ENCODE data around the gene WNT7B. TPM values are rescaled to one million over a fixed set of nuclear protein-coding genes. Genes with fewer than 3 reads are reported as not detected.

Gene WNT7B
- total RNA-seq, 1 experiment from 2014 or later: not detected

DNA sequence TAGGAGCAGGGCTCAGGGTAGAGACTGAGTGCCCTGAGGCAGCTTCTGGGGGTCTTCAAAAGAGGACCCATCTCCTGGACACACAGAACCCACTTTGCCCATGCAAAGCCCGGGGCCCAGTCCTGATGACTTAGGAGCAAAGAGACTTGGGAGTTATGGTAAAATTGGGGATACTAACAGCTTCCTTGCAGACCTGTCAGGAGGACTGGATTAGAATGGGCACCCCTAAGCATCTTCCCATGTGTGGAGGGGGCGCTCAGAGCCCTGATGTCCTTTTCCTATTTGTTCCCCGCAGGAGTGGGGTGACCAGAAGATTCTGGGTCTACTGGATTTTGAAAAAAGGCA, 100.0 kb downstream of the WNT7B start:
- peaks cover 17% of the 10 kb centered on the region for H3K27me3 ChIP-seq (replicated peaks; ENCODE audit: insufficient read depth, low read depth, low read length, poor library complexity)
- peaks cover 14% of the 10 kb centered on the region for H3K9me3 ChIP-seq (ENCODE audit: low read depth, low read length, poor library complexity, severe bottlenecking)
- DNase-seq (ENCODE audit: low spot score): no peak
- no peaks in the 10 kb centered on the region for H3K4me1 ChIP-seq (ENCODE audit: insufficient read depth, low read length, poor library complexity, severe bottlenecking)
- H3K27ac ChIP-seq (ENCODE audit: low read depth, low read length, poor library complexity, severe bottlenecking): no peak overlapping the region
- BruUV-seq (replicated peaks): no TSS peak
- CTCF ChIA-PET: no interaction called here
- intact Hi-C loops (cut with micrococcal nuclease; ENCODE audit: unreplicated experiment): no loop called here
- TF ChIP-seq, protein P1, sequence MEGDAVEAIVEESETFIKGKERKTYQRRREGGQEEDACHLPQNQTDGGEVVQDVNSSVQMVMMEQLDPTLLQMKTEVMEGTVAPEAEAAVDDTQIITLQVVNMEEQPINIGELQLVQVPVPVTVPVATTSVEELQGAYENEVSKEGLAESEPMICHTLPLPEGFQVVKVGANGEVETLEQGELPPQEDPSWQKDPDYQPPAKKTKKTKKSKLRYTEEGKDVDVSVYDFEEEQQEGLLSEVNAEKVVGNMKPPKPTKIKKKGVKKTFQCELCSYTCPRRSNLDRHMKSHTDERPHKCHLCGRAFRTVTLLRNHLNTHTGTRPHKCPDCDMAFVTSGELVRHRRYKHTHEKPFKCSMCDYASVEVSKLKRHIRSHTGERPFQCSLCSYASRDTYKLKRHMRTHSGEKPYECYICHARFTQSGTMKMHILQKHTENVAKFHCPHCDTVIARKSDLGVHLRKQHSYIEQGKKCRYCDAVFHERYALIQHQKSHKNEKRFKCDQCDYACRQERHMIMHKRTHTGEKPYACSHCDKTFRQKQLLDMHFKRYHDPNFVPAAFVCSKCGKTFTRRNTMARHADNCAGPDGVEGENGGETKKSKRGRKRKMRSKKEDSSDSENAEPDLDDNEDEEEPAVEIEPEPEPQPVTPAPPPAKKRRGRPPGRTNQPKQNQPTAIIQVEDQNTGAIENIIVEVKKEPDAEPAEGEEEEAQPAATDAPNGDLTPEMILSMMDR (conservative IDR thresholded peaks at IDR 0.05; ENCODE audit: low read depth, low read length): no peak
- TF ChIP-seq EZH2 (IDR thresholded peaks at IDR 0.05; ENCODE audit: borderline replicate concordance, low read depth, low read length, poor library complexity, severe bottlenecking): no peak
- H3K4me3 ChIP-seq (ENCODE audit: low read depth, low read length, poor library complexity, severe bottlenecking): no peak overlapping the region
- no peaks in the 10 kb centered on the region for H3K36me3 ChIP-seq (ENCODE audit: insufficient read depth, low read length, poor library complexity, severe bottlenecking)
- POLR2A ChIA-PET (ENCODE audit: low non-redundant PET): no interaction called here

DNA sequence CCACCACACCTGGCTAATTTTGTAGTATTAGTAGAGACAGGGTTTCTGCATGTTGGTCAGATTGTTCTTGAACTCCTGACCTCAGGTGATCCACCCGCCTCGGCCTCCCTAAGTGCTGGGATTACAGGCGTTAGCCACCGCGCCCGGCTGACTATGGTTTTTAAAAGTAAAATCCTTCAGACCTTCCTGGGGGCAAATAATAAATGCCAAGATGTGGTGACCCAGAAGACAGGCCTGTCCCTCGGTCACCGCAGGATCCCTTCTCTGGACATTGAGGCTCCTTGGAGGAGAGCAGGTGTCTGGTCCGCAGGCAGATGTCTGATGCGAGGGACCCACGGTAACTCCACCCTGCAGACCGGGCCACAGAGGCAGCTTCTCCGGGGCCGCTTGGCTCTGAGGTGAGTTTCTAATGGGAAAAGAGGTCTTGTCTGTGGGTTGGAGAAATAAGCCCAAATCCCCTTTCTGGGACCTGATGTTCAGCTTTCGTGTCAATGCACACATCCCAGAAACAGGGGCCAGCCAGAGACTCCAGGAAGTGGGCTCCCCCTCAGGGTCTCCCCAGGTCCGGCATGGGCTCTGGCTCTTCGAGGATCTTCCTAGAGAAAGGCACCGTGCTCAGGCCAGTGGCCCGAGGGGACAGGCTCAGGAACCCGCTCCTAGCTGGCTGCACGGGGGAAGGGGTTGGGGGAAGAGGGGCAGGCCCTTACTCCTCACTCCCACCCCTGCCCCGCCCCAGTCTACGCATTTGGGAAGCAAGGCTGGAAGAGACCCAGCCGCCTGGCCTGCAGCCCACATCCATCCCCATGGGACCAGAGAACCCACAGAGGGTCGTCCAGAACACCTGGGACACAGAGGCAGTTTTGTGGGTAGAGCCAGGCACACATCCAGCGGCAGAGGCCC, 100.6 kb downstream of the WNT7B start:
- Histone ChIP-seq H3K9me3 (ENCODE audit: low read depth, low read length, poor library complexity, severe bottlenecking) (peaks cover 14% of the 10 kb centered on the region), H3K4me1 (ENCODE audit: insufficient read depth, low read length, poor library complexity, severe bottlenecking) (no peaks in the 10 kb centered on the region), H3K36me3 (ENCODE audit: insufficient read depth, low read length, poor library complexity, severe bottlenecking) (no peaks in the 10 kb centered on the region), H3K27me3 (replicated peaks; ENCODE audit: insufficient read depth, low read depth, low read length, poor library complexity) (peaks cover 15% of the 10 kb centered on the region), H3K27ac (ENCODE audit: low read depth, low read length, poor library complexity, severe bottlenecking) (no peak overlapping the region), H3K4me3 (ENCODE audit: low read depth, low read length, poor library complexity, severe bottlenecking) (no peak overlapping the region)
- ChIA-PET POLR2A (ENCODE audit: low non-redundant PET) (interaction anchor here (0.6 kb wide), 1 partner anchor 1974 kb away, joined by 3 read pairs; no protein-coding TSS in a partner anchor), CTCF (no interaction called here)
- no peak for TF ChIP-seq EZH2 (IDR thresholded peaks at IDR 0.05; ENCODE audit: borderline replicate concordance, low read depth, low read length, poor library complexity, severe bottlenecking)
- TF ChIP-seq, protein P1 (conservative IDR thresholded peaks at IDR 0.05; ENCODE audit: low read depth, low read length): no peak
- intact Hi-C loops (cut with micrococcal nuclease; ENCODE audit: unreplicated experiment): no loop called here
- no peak for DNase-seq (ENCODE audit: low spot score)
- no TSS peak for BruUV-seq (replicated peaks)

DNA sequence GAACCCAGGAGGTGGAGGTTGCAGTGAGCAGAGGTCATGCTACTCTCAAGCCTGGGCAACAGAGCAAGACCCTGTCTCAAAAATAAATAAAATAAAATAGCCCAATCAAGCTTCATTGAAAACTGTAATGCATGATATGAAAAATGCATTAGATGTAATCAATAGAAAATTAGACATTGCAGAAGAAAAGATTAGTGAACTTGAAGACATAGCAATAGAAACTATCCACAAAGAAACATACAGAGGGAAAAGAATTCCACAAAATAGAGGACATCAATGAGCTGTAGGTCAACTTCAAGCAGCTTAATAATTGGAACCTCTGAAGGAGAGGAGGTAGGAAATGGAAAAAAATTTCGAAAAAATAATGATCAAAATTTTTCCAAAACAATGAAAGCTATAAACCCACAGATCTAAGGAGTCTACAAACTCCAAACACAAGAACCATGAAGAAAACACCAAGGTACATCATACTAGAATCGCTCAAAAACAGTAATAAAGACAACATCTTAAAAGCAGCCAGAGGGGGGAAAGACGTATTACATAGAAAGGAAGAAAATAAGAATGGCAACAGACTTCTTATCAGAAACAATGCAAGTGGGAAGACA, 104.2 kb downstream of the WNT7B start:
- Histone ChIP-seq H3K4me3 (ENCODE audit: low read depth, low read length, poor library complexity, severe bottlenecking) (no peak overlapping the region), H3K27ac (ENCODE audit: low read depth, low read length, poor library complexity, severe bottlenecking) (no peak overlapping the region), H3K4me1 (ENCODE audit: insufficient read depth, low read length, poor library complexity, severe bottlenecking) (no peaks in the 10 kb centered on the region), H3K36me3 (ENCODE audit: insufficient read depth, low read length, poor library complexity, severe bottlenecking) (no peaks in the 10 kb centered on the region), H3K9me3 (ENCODE audit: low read depth, low read length, poor library complexity, severe bottlenecking) (peaks cover 14% of the 10 kb centered on the region), H3K27me3 (replicated peaks; ENCODE audit: insufficient read depth, low read depth, low read length, poor library complexity) (peaks cover 13% of the 10 kb centered on the region)
- intact Hi-C loops (cut with micrococcal nuclease; ENCODE audit: unreplicated experiment): no loop called here
- POLR2A ChIA-PET (ENCODE audit: low non-redundant PET): no interaction called here
- BruUV-seq (replicated peaks): no TSS peak
- CTCF ChIA-PET: interaction anchor here (0.7 kb wide), 1 partner anchor 8 kb away, joined by 4 read pairs; no protein-coding TSS in a partner anchor
- no peak for DNase-seq (ENCODE audit: low spot score)
- TF ChIP-seq, protein P1 (conservative IDR thresholded peaks at IDR 0.05; ENCODE audit: low read depth, low read length): no peak
- TF ChIP-seq EZH2 (IDR thresholded peaks at IDR 0.05; ENCODE audit: borderline replicate concordance, low read depth, low read length, poor library complexity, severe bottlenecking): no peak
